Measurements from ENCODE around the gene RORC.
A peak's percentile ranks its signal among the peaks of the same experiment; 100 is the strongest.
"Not testable (repeated sequence)": the region's sequence is repeated elsewhere in the genome, so short reads cannot be mapped to it uniquely, and the experiment has no call there.

The RORC gene

GRCh38 chr1:151803915-151804314, 27.7 kb downstream of the RORC start:
- no peak for DNase-seq

- DNase-seq, result no peak
These were observed 28.4 kb downstream of the RORC start for GRCh38 chr1:151803164-151803563.

GRCh38 chr1:151802372-151802771, 29.2 kb downstream of the RORC start:
- no peak for DNase-seq

- no peak for DNase-seq
These were observed 29.8 kb downstream of the RORC start for GRCh38 chr1:151801846-151802245.

GRCh38 chr1:151801310-151801820, 30.2 kb downstream of the RORC start:
- DNase-seq, result no peak

GRCh38 chr1:151800830-151801229, 30.8 kb downstream of the RORC start:
- no peak for DNase-seq

- DNase-seq, result no peak
These were observed 32.2 kb downstream of the RORC start for GRCh38 chr1:151799179-151800022.

GRCh38 chr1:151798571-151798970, 33.0 kb downstream of the RORC start:
- no peak for DNase-seq

GRCh38 chr1:151790940-151791651, 40.5 kb downstream of the RORC start:
- no peak for DNase-seq

- peak; percentile 98 for DNase-seq
These were observed 41.3 kb downstream of the RORC start, which contains the start of gene TDRKH for GRCh38 chr1:151790071-151790939. TSS of gene TDRKH (minus strand) at chr1:151790500. CDS start at chr1:151783022, 7,478 bp downstream.

GRCh38 chr1:151787689-151788088, 43.9 kb downstream of the RORC start:
- DNase-seq, result no peak

- no peak for DNase-seq
These were observed 47.8 kb downstream of the RORC start for GRCh38 chr1:151783796-151784195.

GRCh38 chr1:151782741-151783140, 48.9 kb downstream of the RORC start:
- DNase-seq, result no peak

- DNase-seq, result not testable (repeated sequence)
These were observed 49.6 kb downstream of the RORC start for GRCh38 chr1:151782026-151782425.

GRCh38 chr1:151780736-151781135, 50.9 kb downstream of the RORC start:
- not testable (repeated sequence) for DNase-seq

GRCh38 chr1:151779852-151780251, 51.8 kb downstream of the RORC start:
- DNase-seq, result no peak

GRCh38 chr1:151777317-151777716, 54.3 kb downstream of the RORC start:
- DNase-seq, result no peak

- no peak for DNase-seq
These were observed 54.9 kb downstream of the RORC start for GRCh38 chr1:151776665-151777062.

GRCh38 chr1:151775894-151776664, 55.5 kb downstream of the RORC start:
- no peak for DNase-seq

GRCh38 chr1:151774256-151774922, 57.2 kb downstream of the RORC start:
- DNase-seq, result no peak

- DNase-seq, result no peak
These were observed 57.9 kb downstream of the RORC start for GRCh38 chr1:151773702-151774101.
